SK-N-MC (cell line): ENCODE measurements around the gene COQ4.

ENCODE experiments used
- EZH2 ChIP-seq: fragments of 200-600 bp; sonication (generic); IDR thresholded peaks from one replicate; pipeline ENCODE4 v1.6.1; 2017; ENCODE audit warnings: antibody characterized with exemption
- FOXP2 ChIP-seq: optimal IDR thresholded peaks from 2 replicates; pipeline ENCODE3; 2011; ENCODE audit warnings: mild to moderate bottlenecking, moderate library complexity; ENCODE audit not compliant: insufficient read depth; ENCODE audit errors: extremely low read length, control extremely low read depth
- POLR2AphosphoS5 ChIP-seq: IDR thresholded peaks from 2 replicates; pipeline ENCODE4 v1.6.1; 2012; ENCODE audit warnings: mild to moderate bottlenecking, low read depth, low read length, borderline replicate concordance

- TF ChIP-seq EZH2 (no peak), POLR2AphosphoS5 (no peak), FOXP2 (no peak)
These were observed 32.8 kb downstream of the COQ4 start for GRCh38 chr9:128355451-128355850.
